ENCODE data around the gene RRP15.

Gene RRP15

GRCh38 chr1:218284917-218285635 lies at the start of gene RRP15:
RRP15 (plus strand) TSS chr1:218285293; CDS start chr1:218285317, 24 bp downstream.
- peak; percentile 99 for ATAC-seq
- DNase-seq, result peak; percentile 88

DNA sequence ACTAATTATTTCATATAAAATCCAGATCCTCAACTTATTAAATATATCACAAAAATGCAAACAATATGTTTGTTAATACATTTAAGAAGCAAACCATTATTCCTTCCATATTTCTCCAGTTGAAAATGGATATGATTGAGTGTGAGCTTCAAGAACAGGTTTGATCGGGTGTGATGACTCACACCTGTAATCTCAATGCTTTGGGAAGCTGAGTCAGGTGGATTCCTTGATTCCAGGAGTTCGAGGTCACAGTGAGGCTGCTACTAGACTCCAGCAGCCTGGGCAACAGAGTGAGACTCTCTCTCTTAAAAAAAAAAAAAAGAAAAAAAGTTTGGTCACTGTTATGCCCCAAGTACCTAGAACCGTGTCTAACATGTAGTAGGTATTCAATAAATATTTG lies 42.9 kb upstream of the RRP15 start:
- no peak for ATAC-seq

DNA sequence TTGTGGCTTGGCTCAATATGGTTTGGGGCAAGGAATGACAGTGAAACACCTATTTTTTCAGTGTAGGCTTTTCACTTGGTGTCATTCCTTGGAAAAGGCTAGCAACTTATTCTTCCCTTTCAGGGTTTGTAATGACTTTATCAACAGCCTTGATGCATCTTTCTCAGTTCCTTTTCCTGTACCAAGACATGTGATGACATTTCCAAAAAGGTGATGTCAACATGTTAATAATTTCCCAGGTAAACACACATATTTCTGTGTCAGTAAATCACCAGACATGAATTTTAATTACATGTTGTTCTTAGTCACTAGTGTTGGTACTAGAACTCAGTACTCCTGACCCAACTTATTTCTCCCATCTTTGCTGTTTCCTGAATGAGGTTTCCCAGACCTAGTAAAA lies 37.8 kb upstream of the RRP15 start:
- DNase-seq (no peak), ATAC-seq (no peak)

More for the DNA sequence above, 42.9 kb upstream of the RRP15 start:
- no peak for DNase-seq

DNA sequence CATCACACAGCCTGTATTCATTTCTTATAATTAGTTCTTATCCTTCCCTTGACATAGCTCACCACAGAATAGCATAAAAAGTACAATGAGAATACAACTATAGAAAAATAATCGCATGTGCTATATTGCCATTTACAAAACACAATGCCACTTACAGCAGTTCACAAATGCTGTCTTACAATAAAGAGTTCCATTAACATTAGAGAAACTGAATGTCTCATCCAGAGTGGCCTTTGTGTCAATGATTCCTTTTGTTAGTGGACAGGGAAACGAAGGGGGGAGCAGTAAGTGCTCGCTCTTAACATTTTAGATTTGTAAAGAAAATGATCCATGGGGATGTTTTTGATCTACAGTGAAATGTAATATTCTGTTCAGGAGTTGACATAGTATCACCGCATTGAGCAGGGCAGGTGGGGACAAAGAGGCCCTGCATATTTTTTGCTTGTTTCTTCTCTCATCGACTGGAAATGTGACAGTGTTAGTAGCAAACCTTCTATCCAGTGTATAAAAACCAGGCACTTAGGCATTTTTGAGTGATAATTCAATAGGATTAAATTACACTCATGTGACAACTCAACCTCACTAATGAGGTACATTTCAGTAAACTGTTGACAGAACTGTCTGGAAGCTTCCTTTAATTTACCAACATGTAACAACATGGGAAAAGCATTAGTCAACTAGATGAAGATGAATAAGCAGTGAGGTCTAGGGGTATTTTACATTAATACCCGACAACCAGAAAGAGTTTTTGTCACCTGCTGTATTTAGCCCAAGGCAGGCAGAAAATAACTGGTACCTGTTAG lies 35.6 kb upstream of the RRP15 start:
- DNase-seq, result no peak
- no peak for ATAC-seq

- no peak for ATAC-seq
- DNase-seq, result no peak
These were observed 34.6 kb upstream of the RRP15 start for GRCh38 chr1:218250492-218250891.

DNA sequence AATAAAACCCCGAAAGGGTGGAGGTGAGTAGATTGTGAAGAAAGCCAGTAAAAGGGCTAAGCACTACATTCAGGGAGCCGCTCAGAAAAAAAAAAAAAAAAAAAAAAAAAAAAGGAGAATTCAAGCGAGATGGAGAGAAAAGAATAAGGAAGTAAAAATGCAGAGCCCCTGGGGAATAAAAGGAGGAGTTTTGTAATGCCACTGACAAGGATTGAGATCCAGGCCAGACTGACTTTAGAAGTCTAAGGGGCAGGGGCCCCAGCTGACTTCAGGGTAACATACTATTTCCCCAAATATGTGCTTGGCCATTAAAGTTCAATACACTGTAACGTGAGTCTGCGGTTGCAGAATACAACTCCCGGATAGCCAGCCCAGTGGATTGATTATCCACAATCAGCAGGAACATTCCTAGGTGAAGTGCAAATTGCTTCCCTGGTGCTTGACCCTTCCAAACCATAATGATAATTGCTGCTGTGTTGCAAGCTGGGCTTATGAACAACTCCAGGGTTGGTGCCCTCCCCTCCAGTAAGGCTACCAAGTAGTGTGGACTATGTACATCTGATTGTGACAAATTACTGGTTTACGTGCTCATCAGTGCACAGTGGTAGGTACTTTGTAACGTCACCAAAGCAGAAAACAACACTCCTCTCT lies 30.7 kb upstream of the RRP15 start:
- DNase-seq (no peak), ATAC-seq (no peak)

GRCh38 chr1:218255090-218255489 lies 30.0 kb upstream of the RRP15 start:
- no peak for ATAC-seq
- DNase-seq, result no peak

DNA sequence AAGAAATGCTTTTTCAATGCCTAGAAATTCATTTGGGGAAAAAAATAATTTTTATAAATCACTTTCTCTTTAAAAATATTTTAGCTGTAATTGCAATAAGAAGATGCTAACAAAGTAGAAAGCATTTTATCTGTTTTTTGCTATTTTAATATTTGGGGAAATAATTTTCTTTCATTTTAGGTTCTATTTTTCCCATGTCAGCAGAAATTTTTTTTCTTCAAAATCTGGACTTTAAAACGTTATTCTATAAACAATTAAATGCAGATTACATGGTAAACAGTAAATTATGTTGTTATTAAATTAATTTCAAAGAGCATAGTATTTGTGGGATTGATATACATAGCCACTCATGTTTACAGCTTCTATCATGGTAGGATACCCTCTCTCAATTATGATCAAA lies 27.7 kb upstream of the RRP15 start:
- ATAC-seq (no peak), DNase-seq (no peak)

DNA sequence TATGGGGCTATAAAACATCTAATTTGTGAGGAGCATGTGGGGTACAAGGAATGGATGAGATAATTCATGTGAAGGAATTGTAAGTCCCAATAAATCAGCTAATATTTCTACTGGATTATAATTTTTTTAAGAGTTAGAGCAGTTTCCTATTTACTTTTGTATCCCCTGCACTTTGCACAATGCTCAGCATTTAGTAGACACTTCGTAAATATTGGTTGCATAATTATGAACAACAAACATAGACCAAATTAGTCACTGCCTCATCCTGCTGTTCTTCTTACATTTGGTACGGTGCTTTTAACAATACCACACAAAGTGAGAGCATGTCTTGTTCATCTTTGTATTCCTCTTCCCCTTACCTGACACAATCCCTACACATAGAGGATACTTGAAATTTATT lies 27.1 kb upstream of the RRP15 start:
- ATAC-seq (no peak), DNase-seq (no peak)

- ATAC-seq (no peak), DNase-seq (no peak)
These were observed 25.8 kb upstream of the RRP15 start for GRCh38 chr1:218259339-218259738.

DNA sequence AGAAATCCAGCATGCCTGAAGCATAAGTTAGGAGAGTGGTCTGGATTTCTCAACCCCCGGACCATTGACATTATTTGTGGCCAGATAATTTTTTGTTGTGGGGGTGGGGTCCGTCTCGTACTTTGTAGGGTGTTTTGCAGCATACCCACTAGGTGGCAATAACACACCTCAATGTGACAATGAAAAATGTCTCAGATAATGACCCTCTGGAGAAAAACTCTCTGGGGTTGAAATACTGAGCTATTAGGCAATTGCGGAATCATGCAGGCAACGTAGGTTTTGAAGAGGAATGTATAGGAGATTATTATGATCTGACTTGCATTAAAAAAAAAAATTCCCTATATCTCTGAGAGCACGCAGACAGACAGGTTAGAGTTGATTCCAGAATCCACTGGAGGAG lies 25.3 kb upstream of the RRP15 start:
- no peak for ATAC-seq
- no peak for DNase-seq

GRCh38 chr1:218262259-218262658 lies 22.8 kb upstream of the RRP15 start:
- ATAC-seq (no peak), DNase-seq (no peak)

GRCh38 chr1:218266356-218266755 lies 18.7 kb upstream of the RRP15 start:
- ATAC-seq (no peak), DNase-seq (no peak)

- DNase-seq (no peak), ATAC-seq (no peak)
These were observed 12.7 kb upstream of the RRP15 start for GRCh38 chr1:218272366-218272765.

DNA sequence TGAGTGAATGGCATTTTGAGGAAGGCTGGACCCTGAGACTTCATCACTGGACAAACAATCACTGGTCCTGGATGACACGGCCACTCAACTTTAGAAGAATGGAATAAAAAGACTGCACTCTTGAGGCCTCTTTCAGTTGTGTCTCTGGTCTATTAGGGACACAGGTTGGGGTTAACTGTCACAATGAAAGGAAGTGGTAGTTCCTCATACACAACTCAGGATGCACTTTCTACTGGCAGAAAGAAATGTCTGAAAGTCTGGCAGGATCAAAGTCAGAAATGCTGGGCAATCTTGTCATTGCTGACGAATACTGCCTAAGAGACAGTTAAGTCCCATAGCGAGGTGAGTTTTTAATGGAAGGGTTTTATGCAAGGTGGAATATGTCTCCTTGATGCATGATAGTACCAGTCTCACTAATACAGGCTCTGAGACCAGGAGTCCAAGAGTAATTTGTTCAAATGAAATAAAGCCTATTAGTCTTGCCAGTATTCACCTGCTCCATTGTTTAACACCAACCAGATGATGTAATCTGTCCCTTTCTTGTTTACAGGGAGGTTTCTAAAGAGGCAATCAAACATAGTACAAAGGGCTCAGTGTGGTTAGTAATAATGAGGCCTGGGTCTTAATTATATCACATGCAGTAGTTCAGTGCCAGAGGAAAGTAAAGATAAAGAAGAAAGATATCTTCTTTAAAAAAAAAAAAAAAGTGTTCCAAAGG lies 11.2 kb upstream of the RRP15 start:
- DNase-seq (no peak), ATAC-seq (no peak)

DNA sequence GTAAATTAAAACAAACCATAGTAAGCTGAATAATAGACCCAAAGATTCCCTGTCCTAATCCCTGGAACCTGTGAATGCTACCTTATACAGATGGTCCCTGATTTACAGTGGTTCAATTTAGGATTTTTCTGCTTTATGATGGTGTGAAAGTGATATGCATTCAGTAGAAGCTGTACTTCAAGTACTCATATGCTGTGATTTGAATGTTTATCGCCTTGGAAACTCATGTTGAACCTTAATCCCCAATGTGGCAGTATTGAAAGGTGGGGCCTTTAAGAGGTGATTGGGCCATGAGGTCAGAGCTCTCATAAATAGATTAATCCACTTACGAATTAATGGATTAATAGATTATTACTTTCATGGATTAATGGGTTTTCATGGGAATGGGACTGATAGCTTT lies 10.6 kb upstream of the RRP15 start:
- ATAC-seq, result no peak
- no peak for DNase-seq

- ATAC-seq (no peak), DNase-seq (no peak)
These were observed 9.3 kb upstream of the RRP15 start for GRCh38 chr1:218275823-218276222.

DNA sequence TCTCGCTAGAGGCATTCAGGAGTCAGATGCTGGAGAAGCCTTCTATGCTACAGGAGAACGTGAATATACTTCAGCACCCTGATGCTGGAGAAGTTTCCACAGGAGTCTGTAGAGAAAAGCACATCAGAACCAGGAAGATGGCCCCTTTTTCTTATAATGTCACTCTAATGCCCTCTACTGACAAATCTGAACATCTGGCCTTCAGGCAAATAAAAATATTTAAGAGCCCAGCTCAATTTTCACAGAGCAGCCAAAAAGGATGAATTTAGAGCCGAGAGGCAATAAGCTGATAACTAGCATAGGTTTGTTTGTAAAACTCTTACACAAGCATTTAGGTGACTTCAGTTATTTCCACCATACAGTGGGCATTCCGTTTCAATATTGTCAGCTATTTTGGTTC lies 3.8 kb upstream of the RRP15 start:
- DNase-seq, result no peak
- no peak for ATAC-seq

- ATAC-seq (peak; percentile 16), DNase-seq (peak; percentile 32)
These were observed 646 bp upstream of the RRP15 start for GRCh38 chr1:218284377-218284916.

DNA sequence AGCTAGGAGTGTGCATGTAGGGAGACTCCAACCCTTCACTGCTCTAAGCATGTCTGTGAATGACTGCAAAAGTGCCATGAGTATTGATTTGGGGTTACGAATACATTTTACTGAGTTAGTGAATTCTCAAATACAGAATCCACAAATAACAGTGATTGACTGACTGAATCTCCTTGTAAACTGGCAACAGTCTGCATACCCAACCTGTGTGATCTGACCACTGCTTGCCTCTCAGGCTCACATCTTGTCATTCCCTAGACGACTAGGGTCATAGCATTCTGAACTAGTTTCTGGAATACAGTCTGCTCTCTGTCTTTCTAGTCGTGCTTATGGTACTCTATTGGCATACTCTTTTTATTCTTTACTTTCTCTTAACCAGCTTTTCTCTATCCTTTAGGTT lies 7.4 kb downstream of the RRP15 start:
- no peak for DNase-seq
- ATAC-seq, result no peak

DNA sequence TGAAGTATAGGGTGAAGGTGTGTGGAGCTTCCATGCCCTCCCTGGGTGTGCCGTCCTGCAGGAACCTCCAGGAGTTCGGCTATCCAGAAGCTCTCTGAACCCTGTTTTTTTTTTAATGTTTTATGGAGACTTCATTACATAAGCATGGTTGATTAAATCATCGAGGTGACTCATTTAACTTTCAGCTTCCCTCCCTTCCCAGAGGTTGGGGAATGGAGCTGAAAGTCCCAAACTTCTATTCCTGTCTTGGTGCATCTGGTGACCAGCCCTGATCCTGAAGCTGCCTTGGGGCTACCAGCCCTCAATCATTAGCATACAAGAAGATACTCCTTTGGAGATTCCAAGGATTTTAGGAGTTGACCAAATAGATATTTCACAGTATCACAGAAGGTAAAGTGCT lies 9.5 kb downstream of the RRP15 start:
- ATAC-seq, result no peak

GRCh38 chr1:218296162-218296561 lies 11.1 kb downstream of the RRP15 start:
- ATAC-seq (no peak), DNase-seq (no peak)

More for the DNA sequence above, 9.5 kb downstream of the RRP15 start:
- DNase-seq, result no peak
